ENCODE results near the gene ZNF236. TPM values are rescaled to one million over a fixed set of nuclear protein-coding genes. Genes with fewer than 3 reads are reported as not detected.

ZNF236 gene
- total and polyA plus RNA-seq, 2 donors (not counting 1 experiment from before 2014, with no cell fraction given): 2.9 to 8.4 TPM

DNA sequence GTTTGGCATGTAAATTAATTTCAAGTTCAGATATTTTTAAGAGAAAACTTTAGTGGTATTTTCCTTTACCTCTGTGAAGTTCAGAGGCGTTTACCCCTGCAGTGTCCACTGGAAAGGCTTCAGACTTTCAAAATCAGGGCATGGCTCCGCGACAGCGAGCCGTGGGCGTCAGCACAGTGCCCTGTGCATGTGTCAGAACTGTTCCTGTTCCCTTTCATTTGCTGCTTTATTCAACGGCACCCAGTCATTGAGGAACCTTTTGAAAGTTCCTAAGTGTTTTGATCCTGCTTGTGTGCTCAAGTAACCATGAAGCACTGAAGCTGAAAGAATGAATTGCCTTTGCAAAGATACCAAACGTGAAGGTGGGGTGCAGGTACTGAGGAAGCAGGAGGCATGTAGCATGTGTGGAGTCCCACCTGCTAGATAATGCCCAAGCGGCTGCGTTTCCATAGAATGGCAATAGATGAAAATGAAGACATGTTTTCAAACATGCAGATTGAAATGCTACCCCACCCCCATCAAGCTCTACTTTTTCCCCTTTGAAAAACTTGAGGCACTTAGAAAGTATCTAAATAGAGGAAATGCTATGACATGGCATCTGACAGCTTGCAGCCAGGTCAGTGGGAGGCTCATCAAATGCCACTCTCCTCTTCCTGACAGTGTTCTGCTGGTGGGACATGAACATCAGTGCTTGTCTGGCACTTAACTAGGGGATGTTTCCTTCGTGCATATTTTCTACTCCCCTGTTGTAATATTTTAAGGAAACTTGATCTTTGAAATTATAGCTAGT lies 148.6 kb downstream of the ZNF236 start:
- Histone ChIP-seq H3K27ac (ENCODE audit: insufficient read depth, low read length) (no peak overlapping the region), H2AFZ (ENCODE audit: low read length) (no peak overlapping the region), H3K36me3 (ENCODE audit: control insufficient read depth, insufficient read depth, low read length) (no peaks in the 10 kb centered on the region), H3K4me1 (ENCODE audit: control insufficient read depth, extremely low read depth, insufficient read depth, low read length) (no peaks in the 10 kb centered on the region), H3K27me3 (ENCODE audit: control insufficient read depth, insufficient read depth, low read length) (no peaks in the 10 kb centered on the region), H3K9ac (ENCODE audit: insufficient read depth, low read length) (no peak overlapping the region), H4K20me1 (ENCODE audit: control insufficient read depth, extremely low read depth, insufficient read depth, low read length) (no peaks in the 10 kb centered on the region), H3K4me3 (replicated peaks in 1 of 4; ENCODE audit: control extremely low read depth in 1 of 4, insufficient read depth in 1 of 4, low read depth in 3 of 4, low read length in 4 of 4) (no peak overlapping the region), H3K79me2 (ENCODE audit: control insufficient read depth, insufficient read depth, low read length) (peaks cover 2% of the 10 kb centered on the region), H3K4me2 (ENCODE audit: extremely low read depth, insufficient read depth, low read length) (no peak overlapping the region), H3K9me3 (ENCODE audit: control insufficient read depth, insufficient read depth, low read depth, low read length) (no peaks in the 10 kb centered on the region)
- DNase-seq (ENCODE audit: low read depth in 2 of 2): no peak
- TF ChIP-seq EZH2 (IDR thresholded peaks at IDR 0.05; ENCODE audit: low read length, missing control alignments): no peak
- TF ChIP-seq, protein P1, sequence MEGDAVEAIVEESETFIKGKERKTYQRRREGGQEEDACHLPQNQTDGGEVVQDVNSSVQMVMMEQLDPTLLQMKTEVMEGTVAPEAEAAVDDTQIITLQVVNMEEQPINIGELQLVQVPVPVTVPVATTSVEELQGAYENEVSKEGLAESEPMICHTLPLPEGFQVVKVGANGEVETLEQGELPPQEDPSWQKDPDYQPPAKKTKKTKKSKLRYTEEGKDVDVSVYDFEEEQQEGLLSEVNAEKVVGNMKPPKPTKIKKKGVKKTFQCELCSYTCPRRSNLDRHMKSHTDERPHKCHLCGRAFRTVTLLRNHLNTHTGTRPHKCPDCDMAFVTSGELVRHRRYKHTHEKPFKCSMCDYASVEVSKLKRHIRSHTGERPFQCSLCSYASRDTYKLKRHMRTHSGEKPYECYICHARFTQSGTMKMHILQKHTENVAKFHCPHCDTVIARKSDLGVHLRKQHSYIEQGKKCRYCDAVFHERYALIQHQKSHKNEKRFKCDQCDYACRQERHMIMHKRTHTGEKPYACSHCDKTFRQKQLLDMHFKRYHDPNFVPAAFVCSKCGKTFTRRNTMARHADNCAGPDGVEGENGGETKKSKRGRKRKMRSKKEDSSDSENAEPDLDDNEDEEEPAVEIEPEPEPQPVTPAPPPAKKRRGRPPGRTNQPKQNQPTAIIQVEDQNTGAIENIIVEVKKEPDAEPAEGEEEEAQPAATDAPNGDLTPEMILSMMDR (conservative IDR thresholded peaks at IDR 0.05 in 1 of 2, IDR thresholded peaks at IDR 0.05 in 1 of 2; ENCODE audit: low read depth in 1 of 2, low read length in 2 of 2): no peak

DNA sequence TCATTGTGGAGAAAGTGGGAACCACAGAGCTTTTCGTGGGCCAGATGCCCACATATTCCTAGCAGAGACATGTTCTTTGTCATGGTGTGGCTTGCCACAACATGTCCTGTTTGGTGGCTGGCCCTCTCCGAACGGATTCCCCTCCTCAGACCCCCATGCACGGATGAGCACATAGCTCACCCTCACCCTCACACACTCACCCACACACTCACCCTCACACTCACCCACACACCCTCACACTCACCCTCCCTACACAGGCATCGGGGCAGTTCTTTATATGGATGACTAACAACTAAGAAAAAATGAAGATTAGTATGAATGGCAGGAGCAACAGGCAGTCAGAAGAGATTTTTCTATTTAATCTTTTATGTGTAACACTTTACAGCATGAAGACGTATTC lies 149.9 kb downstream of the ZNF236 start:
- Histone ChIP-seq H3K27ac (ENCODE audit: insufficient read depth, low read length) (no peak overlapping the region), H3K79me2 (ENCODE audit: control insufficient read depth, insufficient read depth, low read length) (no peaks in the 10 kb centered on the region), H3K36me3 (ENCODE audit: control insufficient read depth, insufficient read depth, low read length) (no peaks in the 10 kb centered on the region), H4K20me1 (ENCODE audit: control insufficient read depth, extremely low read depth, insufficient read depth, low read length) (no peaks in the 10 kb centered on the region), H3K27me3 (ENCODE audit: control insufficient read depth, insufficient read depth, low read length) (no peaks in the 10 kb centered on the region), H3K9me3 (ENCODE audit: control insufficient read depth, insufficient read depth, low read depth, low read length) (no peaks in the 10 kb centered on the region), H3K4me2 (ENCODE audit: extremely low read depth, insufficient read depth, low read length) (no peak overlapping the region), H3K4me1 (ENCODE audit: control insufficient read depth, extremely low read depth, insufficient read depth, low read length) (no peaks in the 10 kb centered on the region), H3K4me3 (replicated peaks in 1 of 4; ENCODE audit: control extremely low read depth in 1 of 4, insufficient read depth in 1 of 4, low read depth in 3 of 4, low read length in 4 of 4) (no peak overlapping the region), H3K9ac (ENCODE audit: insufficient read depth, low read length) (no peak overlapping the region), H2AFZ (ENCODE audit: low read length) (no peak overlapping the region)
- peak in 1 of 2 donors; percentile 11 for DNase-seq (ENCODE audit: low read depth in 2 of 2)
- TF ChIP-seq, protein P1 (conservative IDR thresholded peaks at IDR 0.05 in 1 of 2, IDR thresholded peaks at IDR 0.05 in 1 of 2; ENCODE audit: low read depth in 1 of 2, low read length in 2 of 2): no peak
- no peak for TF ChIP-seq EZH2 (IDR thresholded peaks at IDR 0.05; ENCODE audit: low read length, missing control alignments)

DNA sequence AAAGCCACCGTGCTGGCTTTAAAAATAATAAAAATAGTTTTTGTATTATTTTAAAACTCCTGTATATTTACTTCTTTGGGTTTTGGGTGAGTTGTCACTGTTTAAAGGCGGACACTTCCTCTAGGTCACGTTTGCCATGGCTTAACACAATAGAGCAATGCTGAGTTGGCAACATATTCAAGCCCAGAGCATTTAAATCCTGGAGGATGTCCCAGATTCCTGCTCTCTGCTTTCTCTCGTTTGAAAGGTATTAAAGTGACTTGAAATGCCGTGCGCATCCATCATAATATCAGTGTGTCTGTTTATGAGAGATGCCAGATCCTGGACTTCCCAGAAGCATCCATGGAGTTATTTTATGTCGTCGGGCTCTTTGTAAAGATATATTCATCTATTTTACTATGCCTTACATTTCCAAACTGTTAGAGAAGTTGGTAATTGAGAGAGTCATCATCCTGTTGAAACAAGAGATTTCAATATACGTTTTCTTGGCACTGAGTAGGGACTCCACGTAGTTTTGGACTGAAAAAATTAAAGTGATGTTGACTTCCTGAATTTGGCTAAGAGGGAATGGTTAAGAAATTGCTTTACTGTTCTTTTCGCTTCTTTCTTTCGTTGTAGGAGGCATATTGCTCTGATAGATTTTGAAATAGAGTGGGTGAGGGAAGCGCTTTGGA lies 150.6 kb downstream of the ZNF236 start:
- H3K4me2 ChIP-seq (ENCODE audit: extremely low read depth, insufficient read depth, low read length): no peak overlapping the region
- H3K9me3 ChIP-seq (ENCODE audit: control insufficient read depth, insufficient read depth, low read depth, low read length): no peaks in the 10 kb centered on the region
- H3K4me1 ChIP-seq (ENCODE audit: control insufficient read depth, extremely low read depth, insufficient read depth, low read length): no peaks in the 10 kb centered on the region
- H3K27ac ChIP-seq (ENCODE audit: insufficient read depth, low read length): no peak overlapping the region
- H3K36me3 ChIP-seq (ENCODE audit: control insufficient read depth, insufficient read depth, low read length): no peaks in the 10 kb centered on the region
- no peaks in the 10 kb centered on the region for H4K20me1 ChIP-seq (ENCODE audit: control insufficient read depth, extremely low read depth, insufficient read depth, low read length)
- H2AFZ ChIP-seq (ENCODE audit: low read length): no peak overlapping the region
- no peaks in the 10 kb centered on the region for H3K79me2 ChIP-seq (ENCODE audit: control insufficient read depth, insufficient read depth, low read length)
- TF ChIP-seq, protein P1 (conservative IDR thresholded peaks at IDR 0.05 in 1 of 2, IDR thresholded peaks at IDR 0.05 in 1 of 2; ENCODE audit: low read depth in 1 of 2, low read length in 2 of 2): no peak
- TF ChIP-seq EZH2 (IDR thresholded peaks at IDR 0.05; ENCODE audit: low read length, missing control alignments): no peak
- no peak overlapping the region for H3K9ac ChIP-seq (ENCODE audit: insufficient read depth, low read length)
- DNase-seq (ENCODE audit: low read depth in 2 of 2): peak; percentile 10 to 25
- no peak overlapping the region for H3K4me3 ChIP-seq (replicated peaks in 1 of 4; ENCODE audit: control extremely low read depth in 1 of 4, insufficient read depth in 1 of 4, low read depth in 3 of 4, low read length in 4 of 4)
- no peaks in the 10 kb centered on the region for H3K27me3 ChIP-seq (ENCODE audit: control insufficient read depth, insufficient read depth, low read length)

All from fibroblast of lung (primary cell).